DOHH2 (cell line): ENCODE data around the gene SPSB1.

Experiments
- CTCF ChIP-seq: fragments of 200-600 bp; sonication (generic); IDR thresholded peaks from one replicate; pipeline ENCODE4 v1.5.1; 2014; ENCODE audit warnings: antibody characterized with exemption, mild to moderate bottlenecking, low read depth, low read length; ENCODE audit not compliant: poor library complexity, severe bottlenecking
- EZH2phosphoT487 ChIP-seq: fragments of 200-600 bp; sonication (generic); IDR thresholded peaks from 2 replicates; pipeline ENCODE4 v1.6.1; 2017; ENCODE audit warnings: borderline replicate concordance, mild to moderate bottlenecking, antibody characterized with exemption, low read length, moderate library complexity, mixed read lengths

- TF ChIP-seq CTCF = no peak
- TF ChIP-seq EZH2phosphoT487 = no peak
These were observed 25.1 kb downstream of the SPSB1 start for GRCh38 chr1:9317591-9318417.
